HL-60 (cell line): Measurements from ENCODE around the gene MDM4.

Source experiments
- DNase-seq, 2 experiments: peaks; one replicate each; pipeline ENCODE4 v3.0.0-alpha.2; 2010 to 2020; ENCODE audit warnings: low read depth in 1 of 2, low spot score in 1 of 2
- H3K27ac ChIP-seq: fragments of 250-450 bp; sonication (Bioruptor Pico); replicated peaks from 2 replicates; pipeline ENCODE4 v1.5.1; 2020; ENCODE audit warnings: mild to moderate bottlenecking, moderate library complexity
- H3K27me3 ChIP-seq: fragments of 250-450 bp; sonication (Bioruptor Pico); 2 replicates; pipeline ENCODE4 v1.5.1; 2021; ENCODE audit warnings: mild to moderate bottlenecking, moderate library complexity; ENCODE audit not compliant: insufficient read depth, poor library complexity, severe bottlenecking
- H3K4me3 ChIP-seq: replicated peaks from 2 replicates; pipeline ENCODE4 v1.5.1; 2011; ENCODE audit warnings: mild to moderate bottlenecking, control low read depth, low read length; ENCODE audit not compliant: insufficient read depth
- CTCF ChIP-seq: IDR thresholded peaks from one replicate; pipeline ENCODE4 v1.5.1; 2011; ENCODE audit warnings: low read length, control low read depth, inconsistent platforms; ENCODE audit not compliant: insufficient read depth
- GABPA ChIP-seq: IDR thresholded peaks from 2 replicates; pipeline ENCODE4 v1.6.1; 2012; ENCODE audit warnings: low read depth
- POLR2AphosphoS5 ChIP-seq: IDR thresholded peaks from 2 replicates; pipeline ENCODE4 v1.6.1; 2012; ENCODE audit warnings: low read depth
- REST ChIP-seq: IDR thresholded peaks from 2 replicates; pipeline ENCODE4 v1.6.1; 2012; ENCODE audit warnings: low read depth; ENCODE audit not compliant: insufficient replicate concordance
- SPI1 ChIP-seq: IDR thresholded peaks from 2 replicates; pipeline ENCODE4 v1.6.1; 2012; ENCODE audit warnings: low read depth, mild to moderate bottlenecking, borderline replicate concordance

The MDM4 gene

GRCh38 chr1:204599596-204599995, 83.4 kb downstream of the MDM4 start:
- no peaks in the 10 kb centered on the region for H3K27me3 ChIP-seq
- no peak for DNase-seq
- H3K4me3 ChIP-seq, result no peak overlapping the region
- no peak for TF ChIP-seq SPI1
- TF ChIP-seq GABPA, result no peak
- no peak for TF ChIP-seq REST
- no peak for TF ChIP-seq POLR2AphosphoS5
- no peak for TF ChIP-seq CTCF
- no peak overlapping the region for H3K27ac ChIP-seq

- TF ChIP-seq REST, result no peak
- Histone ChIP-seq H3K4me3 (no peak overlapping the region), H3K27ac (no peak overlapping the region), H3K27me3 (no peaks in the 10 kb centered on the region)
- DNase-seq, result no peak
Observed at GRCh38 chr1:204600203-204600602, 84.0 kb downstream of the MDM4 start.

- DNase-seq, result no peak
- TF ChIP-seq CTCF, result no peak
- H3K4me3 ChIP-seq, result no peak overlapping the region
- no peaks in the 10 kb centered on the region for H3K27me3 ChIP-seq
- no peak overlapping the region for H3K27ac ChIP-seq
Observed at GRCh38 chr1:204600968-204601367, 84.8 kb downstream of the MDM4 start.

- no peak for DNase-seq
- H3K4me3 ChIP-seq, result no peak overlapping the region
- H3K27ac ChIP-seq, result no peak overlapping the region
- TF ChIP-seq SPI1 (no peak), REST (no peak), GABPA (no peak), CTCF (no peak), POLR2AphosphoS5 (no peak)
- H3K27me3 ChIP-seq, result no peaks in the 10 kb centered on the region
Observed at GRCh38 chr1:204602111-204602579, 85.9 kb downstream of the MDM4 start.
